ENCODE measurements around the gene MEOX1. TPM values are rescaled to one million over a fixed set of nuclear protein-coding genes. Genes with fewer than 3 reads are reported as not detected.
A peak's percentile ranks its signal among the peaks of the same experiment; 100 is the strongest.

The MEOX1 gene
- total and polyA plus RNA-seq, 2 of the 13 experiments (the other 11 are each of a cell fraction or from before 2014, with no cell fraction given): not detected

GRCh38 chr17:43613917-43614316 lies 47.8 kb downstream of the MEOX1 start (continued):
- TF ChIP-seq AKNA (CRISPR knock-in tag; IDR thresholded peaks at IDR 0.05; ENCODE audit: borderline replicate concordance): no peak

- peak; percentile 50 for DNase-seq (ENCODE audit: low spot score)
- TF ChIP-seq THAP7 (CRISPR knock-in tag; IDR thresholded peaks at IDR 0.05) (no peak), ATF3 (CRISPR knock-in tag; IDR thresholded peaks at IDR 0.05) (peak; percentile 59; the same call in 1 of the 2 replicates), FOSL2 (CRISPR knock-in tag; IDR thresholded peaks at IDR 0.05) (peak; percentile 88), JUND (CRISPR knock-in tag; IDR thresholded peaks at IDR 0.05) (peak; percentile 72; the same call in 1 of the 2 replicates), ZNF557 (CRISPR knock-in tag; IDR thresholded peaks at IDR 0.05) (no peak), ZBTB20 (CRISPR knock-in tag; IDR thresholded peaks at IDR 0.05; ENCODE audit: borderline replicate concordance, low read depth) (0 out of 2 replicates have a peak, but pooled peaks have one; percentile 22), SAFB2 (CRISPR knock-in tag; IDR thresholded peaks at IDR 0.05; ENCODE audit: borderline replicate concordance, low read depth) (no peak), RXRB (CRISPR knock-in tag; IDR thresholded peaks at IDR 0.05; ENCODE audit: borderline replicate concordance) (peak; percentile 11; the same call in 1 of the 2 replicates), JUN (CRISPR knock-in tag; IDR thresholded peaks at IDR 0.05) (0 out of 2 replicates have a peak, but pooled peaks have one; percentile 47), ARID5B (CRISPR knock-in tag; IDR thresholded peaks at IDR 0.05) (peak; percentile 57), HNF4A (CRISPR knock-in tag; IDR thresholded peaks at IDR 0.05) (peak; percentile 32; the same call in 1 of the 2 replicates)
- Histone ChIP-seq H3K4me3 (replicated peaks in 1 of 3; ENCODE audit: insufficient read depth in 1 of 3, low read depth in 2 of 3, low read length in 3 of 3) (no peak overlapping the region), H3K4me2 (ENCODE audit: low read depth, low read length) (peak overlapping the region; percentile 14), H4K20me1 (ENCODE audit: insufficient read depth, low read length) (no peaks in the 10 kb centered on the region), H3K79me2 (ENCODE audit: insufficient read depth, low read length) (no peaks in the 10 kb centered on the region), H3K36me3 (replicated peaks in 1 of 2; ENCODE audit: control insufficient read depth in 1 of 2, insufficient read depth in 2 of 2, low read length in 2 of 2) (no peaks in the 10 kb centered on the region), H3K9me3 (ENCODE audit: low read length) (no peaks in the 10 kb centered on the region), H2AFZ (ENCODE audit: low read length) (no peak overlapping the region), H3K9ac (ENCODE audit: insufficient read depth, low read depth, low read length) (no peak overlapping the region), H3K27me3 (ENCODE audit: control insufficient read depth in 1 of 2, insufficient read depth in 2 of 2, low read length in 2 of 2) (no peaks in the 10 kb centered on the region), H3K27ac (ENCODE audit: extremely low read length, insufficient read depth, low read length) (no peak overlapping the region), H3K4me1 (ENCODE audit: insufficient read depth, low read length) (peaks cover 33% of the 10 kb centered on the region)
- no peak for FAIRE-seq
- 15% methylated on average over 3 of the region's 3 CpGs for WGBS (ENCODE audit: low lambda C conversion rate)
- ATAC-seq: peak; percentile 58
- BruUV-seq (replicated peaks): no TSS peak
- in situ Hi-C loops (cut with HindIII; ENCODE audit: extremely low pct_ligation_motif_present, low pct_unique_long_range_greater_than_20kb): no loop called here
- intact Hi-C loops (cut with micrococcal nuclease; ENCODE audit: unreplicated experiment): no loop called here
- CTCF ChIA-PET (ENCODE audit: low intra/inter-chr PET ratio, low total read pairs): no interaction called here
- POLR2A ChIA-PET: no interaction called here
These were observed 49.2 kb downstream of the MEOX1 start for GRCh38 chr17:43612515-43612914.
